Neural progenitor cell (in vitro differentiated cells): Measurements from ENCODE around the gene ZNF423. TPM values are rescaled to one million over a fixed set of nuclear protein-coding genes. Genes with fewer than 3 reads are reported as not detected.
A peak's percentile ranks its signal among the peaks of the same experiment; 100 is the strongest.

Experiments used
- DNase-seq: peaks from one replicate; pipeline ENCODE4 v3.0.0-alpha.2; 2016; ENCODE audit warnings: low spot score
- H2AFZ ChIP-seq: fragments of 200-600 bp; sonication (generic); replicated peaks from 2 replicates; pipeline ENCODE4 v1.6.1; 2016; ENCODE audit warnings: antibody characterized with exemption
- H3F3A ChIP-seq: fragments of 200-600 bp; sonication (generic); 2 replicates; pipeline ENCODE4 v1.6.1; 2016; ENCODE audit warnings: antibody characterized with exemption, low read depth
- H3K27ac ChIP-seq: fragments of 200-600 bp; sonication (generic); 2 replicates; pipeline ENCODE4 v1.5.1; 2016; ENCODE audit warnings: mild to moderate bottlenecking
- H3K27me3 ChIP-seq: fragments of 200-600 bp; sonication (generic); 2 replicates; pipeline ENCODE4 v1.6.1; 2016; ENCODE audit warnings: mild to moderate bottlenecking, moderate library complexity
- H3K36me3 ChIP-seq: fragments of 200-600 bp; sonication (generic); 2 replicates; pipeline ENCODE4 v1.5.1; 2016
- H3K4me1 ChIP-seq: fragments of 200-600 bp; sonication (generic); 2 replicates; pipeline ENCODE4 v1.6.1; 2016; ENCODE audit warnings: mixed run types
- H3K4me2 ChIP-seq: fragments of 200-600 bp; sonication (generic); 2 replicates; pipeline ENCODE4 v1.6.1; 2016
- H3K4me3 ChIP-seq: fragments of 200-600 bp; sonication (generic); 2 replicates; pipeline ENCODE4 v1.5.1; 2016
- H3K79me2 ChIP-seq: fragments of 200-600 bp; sonication (generic); 2 replicates; pipeline ENCODE4 v1.6.1; 2016; ENCODE audit warnings: low read depth
- H3K9ac ChIP-seq: fragments of 200-600 bp; sonication (generic); 2 replicates; pipeline ENCODE4 v1.6.1; 2016
- H3K9me3 ChIP-seq: fragments of 200-600 bp; sonication (generic); 2 replicates; pipeline ENCODE4 v1.5.1; 2016; ENCODE audit warnings: low read depth
- H4K20me1 ChIP-seq: fragments of 200-600 bp; sonication (generic); 2 replicates; pipeline ENCODE4 v1.6.1; 2016; ENCODE audit warnings: low read depth
- H3K27ac Mint-ChIP-seq: 3 replicates; pipeline ENCODE4 v1.8.0; 2021; ENCODE audit warnings: mixed read lengths
- H3K27me3 Mint-ChIP-seq: 2 replicates; pipeline ENCODE4 v1.8.0; 2022; ENCODE audit warnings: low read depth, mild to moderate bottlenecking, inconsistent platforms, moderate library complexity, mixed read lengths; ENCODE audit not compliant: insufficient read depth
- H3K36me3 Mint-ChIP-seq: 3 replicates; pipeline ENCODE4 v1.8.0; 2021; ENCODE audit warnings: mixed read lengths
- H3K4me1 Mint-ChIP-seq: 3 replicates; pipeline ENCODE4 v1.8.0; 2021; ENCODE audit warnings: mixed read lengths
- H3K4me3 Mint-ChIP-seq: 3 replicates; pipeline ENCODE4 v1.8.0; 2021; ENCODE audit warnings: mild to moderate bottlenecking, moderate library complexity, mixed read lengths
- H3K9me3 Mint-ChIP-seq: 3 replicates; pipeline ENCODE4 v1.8.0; 2020; ENCODE audit warnings: mixed read lengths
- EZH2 ChIP-seq: fragments of 200-600 bp; sonication (generic); IDR thresholded peaks from 2 replicates; pipeline ENCODE4 v1.6.1; 2017; ENCODE audit warnings: antibody characterized with exemption, mild to moderate bottlenecking, moderate library complexity
- EZH2phosphoT487 ChIP-seq: fragments of 200-600 bp; sonication (generic); IDR thresholded peaks from 2 replicates; pipeline ENCODE4 v1.6.1; 2017; ENCODE audit warnings: antibody characterized with exemption
- total RNA-seq: library from RNA; depleted of rRNA; stranded (reverse); fragments of >200 nt; gene quantifications from 2 replicates; pipeline ENCODE4 v1.2.3, GENCODE V29; 2015; ENCODE audit warnings: low replicate concordance
- TF ChIP-seq, protein P1 (sequence below): fragments of 200-600 bp; sonication (generic); IDR thresholded peaks from 2 replicates; pipeline ENCODE4 v1.5.1; 2017; ENCODE audit warnings: antibody characterized with exemption, mild to moderate bottlenecking

Gene ZNF423
- total RNA-seq, 1 donor from 2014 or later: 21.9 TPM

DNA sequence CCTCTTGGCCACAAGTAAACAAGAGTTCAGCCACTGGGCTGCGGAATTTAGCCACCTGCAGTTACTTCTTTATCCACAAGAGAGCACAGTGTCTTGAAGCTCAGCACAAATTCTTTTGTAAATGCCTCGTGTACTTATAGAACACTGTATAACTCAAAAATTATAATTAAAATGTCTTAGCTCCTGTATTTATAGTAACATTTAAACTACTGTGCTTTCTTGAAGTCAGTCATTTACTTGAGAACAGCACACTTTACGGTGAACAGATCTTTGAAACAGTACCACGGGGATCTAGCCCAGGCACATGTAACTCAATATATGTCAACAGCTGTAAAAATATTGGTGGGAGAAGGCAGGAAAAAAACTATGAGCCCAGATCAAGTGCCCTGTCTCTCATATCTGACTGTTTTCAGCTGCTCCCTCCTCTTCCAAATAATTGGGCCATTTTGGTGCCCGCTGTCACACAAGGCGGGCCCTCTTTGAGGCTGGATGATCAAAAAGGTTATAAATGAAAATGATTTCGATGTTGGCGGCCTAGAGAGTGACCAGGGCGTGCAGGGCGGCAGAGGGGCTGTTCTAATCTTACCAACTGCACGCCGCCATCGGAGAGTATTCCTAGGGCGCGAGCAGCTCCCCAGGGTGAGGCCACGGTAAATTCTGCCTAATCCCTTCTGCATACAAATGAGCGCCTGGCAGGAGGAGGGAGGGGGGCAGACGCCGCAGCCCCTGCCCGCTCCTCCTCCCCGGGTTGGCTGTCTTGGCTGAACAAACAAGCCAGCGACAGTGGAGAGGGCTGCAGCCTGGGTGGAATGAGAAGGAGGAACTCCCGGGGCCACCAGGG lies 299.1 kb downstream of the ZNF423 start:
- peak overlapping the region; percentile 83 for H3K4me2 ChIP-seq
- no peaks in the 10 kb centered on the region for H3K27me3 ChIP-seq
- no peak overlapping the region for H3K9ac ChIP-seq
- H3K4me3 Mint-ChIP-seq: no peak overlapping the region
- peaks cover 22% of the 10 kb centered on the region for H3K4me1 Mint-ChIP-seq
- TF ChIP-seq, protein P1, sequence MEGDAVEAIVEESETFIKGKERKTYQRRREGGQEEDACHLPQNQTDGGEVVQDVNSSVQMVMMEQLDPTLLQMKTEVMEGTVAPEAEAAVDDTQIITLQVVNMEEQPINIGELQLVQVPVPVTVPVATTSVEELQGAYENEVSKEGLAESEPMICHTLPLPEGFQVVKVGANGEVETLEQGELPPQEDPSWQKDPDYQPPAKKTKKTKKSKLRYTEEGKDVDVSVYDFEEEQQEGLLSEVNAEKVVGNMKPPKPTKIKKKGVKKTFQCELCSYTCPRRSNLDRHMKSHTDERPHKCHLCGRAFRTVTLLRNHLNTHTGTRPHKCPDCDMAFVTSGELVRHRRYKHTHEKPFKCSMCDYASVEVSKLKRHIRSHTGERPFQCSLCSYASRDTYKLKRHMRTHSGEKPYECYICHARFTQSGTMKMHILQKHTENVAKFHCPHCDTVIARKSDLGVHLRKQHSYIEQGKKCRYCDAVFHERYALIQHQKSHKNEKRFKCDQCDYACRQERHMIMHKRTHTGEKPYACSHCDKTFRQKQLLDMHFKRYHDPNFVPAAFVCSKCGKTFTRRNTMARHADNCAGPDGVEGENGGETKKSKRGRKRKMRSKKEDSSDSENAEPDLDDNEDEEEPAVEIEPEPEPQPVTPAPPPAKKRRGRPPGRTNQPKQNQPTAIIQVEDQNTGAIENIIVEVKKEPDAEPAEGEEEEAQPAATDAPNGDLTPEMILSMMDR: peak; percentile 74
- no peak for TF ChIP-seq EZH2phosphoT487
- no peaks in the 10 kb centered on the region for H3K9me3 ChIP-seq
- no peak overlapping the region for H2AFZ ChIP-seq
- H3K9me3 Mint-ChIP-seq: no peaks in the 10 kb centered on the region
- peaks cover 2% of the 10 kb centered on the region for H3K27me3 Mint-ChIP-seq
- H4K20me1 ChIP-seq: peaks cover 20% of the 10 kb centered on the region
- no peak overlapping the region for H3K27ac ChIP-seq
- H3F3A ChIP-seq: peaks cover 22% of the 10 kb centered on the region
- peak overlapping the region; percentile 43 for H3K4me3 ChIP-seq
- peak overlapping the region; percentile 35 for H3K27ac Mint-ChIP-seq
- H3K36me3 Mint-ChIP-seq: peaks cover 19% of the 10 kb centered on the region
- H3K36me3 ChIP-seq: no peaks in the 10 kb centered on the region
- H3K79me2 ChIP-seq: no peaks in the 10 kb centered on the region
- H3K4me1 ChIP-seq: peaks cover 20% of the 10 kb centered on the region
- peak; percentile 91 for DNase-seq

DNA sequence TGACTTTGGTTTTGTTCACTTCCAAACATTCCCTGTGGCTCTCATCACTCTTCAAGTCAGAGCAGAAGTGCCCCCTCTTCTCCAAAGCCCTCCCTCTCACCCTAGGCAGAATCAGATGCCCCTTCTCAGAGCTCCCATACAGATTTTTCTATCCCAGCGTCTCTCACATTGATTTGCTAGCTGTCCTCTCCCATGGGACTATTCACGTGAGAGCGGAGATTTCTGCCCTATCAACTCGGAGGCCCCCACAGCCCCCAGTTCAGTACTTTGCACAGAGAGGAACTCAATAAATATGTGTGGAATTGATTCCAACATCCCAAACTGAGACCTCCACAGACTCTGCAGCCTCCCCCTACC lies 299.7 kb downstream of the ZNF423 start:
- H3K4me1 ChIP-seq: peaks cover 26% of the 10 kb centered on the region
- H3K79me2 ChIP-seq: no peaks in the 10 kb centered on the region
- H3F3A ChIP-seq: peaks cover 22% of the 10 kb centered on the region
- TF ChIP-seq EZH2phosphoT487 (no peak), EZH2 (no peak)
- TF ChIP-seq, protein P1: no peak
- H3K27ac Mint-ChIP-seq: no peak overlapping the region
- H3K9ac ChIP-seq: no peak overlapping the region
- no peaks in the 10 kb centered on the region for H3K9me3 ChIP-seq
- no peak for DNase-seq
- H3K36me3 Mint-ChIP-seq: peaks cover 17% of the 10 kb centered on the region
- H3K9me3 Mint-ChIP-seq: no peaks in the 10 kb centered on the region
- H3K27me3 ChIP-seq: no peaks in the 10 kb centered on the region
- H3K4me3 Mint-ChIP-seq: no peak overlapping the region
- no peak overlapping the region for H2AFZ ChIP-seq
- H3K27ac ChIP-seq: no peak overlapping the region
- no peaks in the 10 kb centered on the region for H3K36me3 ChIP-seq
- no peak overlapping the region for H3K4me3 ChIP-seq
- H4K20me1 ChIP-seq: peaks cover 26% of the 10 kb centered on the region
- peaks cover 2% of the 10 kb centered on the region for H3K27me3 Mint-ChIP-seq
- H3K4me2 ChIP-seq: peak overlapping the region; percentile 83
- peaks cover 28% of the 10 kb centered on the region for H3K4me1 Mint-ChIP-seq

DNA sequence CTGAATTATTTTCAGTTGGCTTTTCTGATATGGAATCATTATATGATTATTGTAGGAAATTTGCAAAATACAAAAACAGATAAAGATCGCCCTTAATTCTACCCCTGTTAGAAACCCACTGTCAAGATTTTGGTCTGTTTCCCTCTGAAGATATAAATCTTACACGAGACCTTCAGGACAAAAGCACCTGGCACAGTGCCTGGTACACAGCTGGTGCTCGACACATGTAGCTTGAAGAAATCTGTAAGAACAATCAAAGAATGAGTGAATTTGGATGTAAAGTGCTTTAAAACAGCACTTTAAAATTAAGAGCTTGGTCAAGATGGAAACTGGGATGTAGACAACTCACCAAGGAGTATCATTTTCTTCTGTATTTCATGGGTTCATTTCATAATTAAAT lies 301.2 kb downstream of the ZNF423 start:
- peaks cover 14% of the 10 kb centered on the region for H3K36me3 Mint-ChIP-seq
- Histone ChIP-seq H3K4me3 (no peak overlapping the region), H3F3A (peaks cover 22% of the 10 kb centered on the region), H3K27me3 (no peaks in the 10 kb centered on the region), H3K9me3 (no peaks in the 10 kb centered on the region), H3K36me3 (no peaks in the 10 kb centered on the region), H3K27ac (no peak overlapping the region), H2AFZ (no peak overlapping the region), H3K4me2 (no peak overlapping the region), H3K9ac (no peak overlapping the region), H3K79me2 (no peaks in the 10 kb centered on the region), H4K20me1 (peaks cover 38% of the 10 kb centered on the region), H3K4me1 (peaks cover 27% of the 10 kb centered on the region)
- no peak for DNase-seq
- no peak overlapping the region for H3K27ac Mint-ChIP-seq
- TF ChIP-seq, protein P1: no peak
- TF ChIP-seq EZH2 (no peak), EZH2phosphoT487 (no peak)
- peaks cover 34% of the 10 kb centered on the region for H3K4me1 Mint-ChIP-seq
- no peaks in the 10 kb centered on the region for H3K9me3 Mint-ChIP-seq
- H3K4me3 Mint-ChIP-seq: no peak overlapping the region
- H3K27me3 Mint-ChIP-seq: peaks cover 2% of the 10 kb centered on the region
